Esophagus muscularis mucosa (tissue), 4 donors: ENCODE measurements around the gene PIK3CD. TPM values are rescaled to one million over a fixed set of nuclear protein-coding genes. Genes with fewer than 3 reads are reported as not detected.

Experiments
- DNase-seq: peaks from one replicate; pipeline ENCODE4 v3.0.0-alpha.2; 2017; ENCODE audit errors: extremely low spot score
- H3K27ac ChIP-seq, 4 donors: fragments of 200-600 bp; sonication (generic); replicated peaks in 1 of 4; 1 replicate in 3 of 4; 2 replicates in 1 of 4; pipeline ENCODE4 v1.5.1; 2016 to 2019; ENCODE audit warnings: mild to moderate bottlenecking in 1 of 4
- H3K27me3 ChIP-seq, 4 donors: fragments of 200-600 bp; sonication (generic); one replicate each; pipeline versions ENCODE4 v1.5.1 to v1.6.0; 2016 to 2019
- H3K36me3 ChIP-seq, 4 donors: fragments of 200-600 bp; sonication (generic); one replicate each; pipeline ENCODE4 v1.5.1; 2016 to 2019
- H3K4me1 ChIP-seq, 4 donors: fragments of 200-600 bp; sonication (generic); one replicate each; pipeline ENCODE4 v1.5.1; 2016 to 2019
- H3K4me3 ChIP-seq, 4 donors: fragments of 200-600 bp; sonication (generic); 1 replicate in 2 of 4; 2 replicates in 2 of 4; pipeline ENCODE4 v1.5.1; 2016 to 2019; ENCODE audit warnings: mild to moderate bottlenecking in 4 of 4, moderate library complexity in 1 of 4
- H3K9me3 ChIP-seq, 4 donors: fragments of 200-600 bp; sonication (generic); 1 replicate in 3 of 4; 2 replicates in 1 of 4; pipeline ENCODE4 v1.5.1; 2016 to 2019
- CTCF ChIP-seq, 3 experiments: fragments of 200-600 bp in 2 of 3; fragments of 450-650 bp in 1 of 3; sonication (generic) in 2 of 3; IDR thresholded peaks; one replicate each; pipeline ENCODE4 v1.5.1; 2017 to 2019; ENCODE audit warnings: antibody characterized with exemption in 3 of 3, mild to moderate bottlenecking in 2 of 3, moderate library complexity in 1 of 3
- EP300 ChIP-seq: sonication (generic); formaldehyde crosslinking; IDR thresholded peaks from one replicate; pipeline ENCODE4 v1.6.1; 2017; ENCODE audit warnings: antibody characterized with exemption
- POLR2A ChIP-seq: fragments of 450-650 bp; IDR thresholded peaks from one replicate; pipeline ENCODE4 v1.6.1; 2017; ENCODE audit warnings: antibody characterized with exemption, moderate library complexity, mild to moderate bottlenecking, low read depth
- POLR2AphosphoS5 ChIP-seq, 2 donors: sonication (generic); formaldehyde crosslinking; IDR thresholded peaks; one replicate each; pipeline ENCODE4 v1.6.1; 2017; ENCODE audit warnings: antibody characterized with exemption in 2 of 2
- WGBS: methylation state at CpG from one replicate; pipeline ENCODE4 v1.1.5; 2018; 5-methylcytosine and 5-hydroxymethylcytosine counted together
- intact Hi-C: fragments of 100-400 bp; cut with DNase I; formaldehyde crosslinking; loops from one replicate; pipeline ENCODE4 v1.15.1; 2023
- total RNA-seq, 4 donors: library from RNA; depleted of rRNA; stranded (reverse); fragments of >200 nt; gene quantifications; one replicate each; pipeline versions ENCODE4 v1.1.0 to v1.2.1, GENCODE V29; 2016

Gene PIK3CD
- total RNA-seq, 4 donors from 2014 or later = 7.9 to 30.4 (median 13.9) TPM

GRCh38 chr1:9634582-9634981 is 16.9 kb upstream of the PIK3CD start:
- Histone ChIP-seq H3K36me3 (no peaks in the 10 kb centered on the region), H3K27me3 (no peaks in the 10 kb centered on the region), H3K9me3 (no peaks in the 10 kb centered on the region), H3K27ac (no peak overlapping the region), H3K4me1 (no peaks in the 10 kb centered on the region), H3K4me3 (no peak overlapping the region)
- no peak for DNase-seq
- intact Hi-C loops = no loop called here
- 74% methylated on average over 2 of the region's 2 CpGs for WGBS
- TF ChIP-seq POLR2A (no peak), EP300 (no peak), POLR2AphosphoS5 (IDR thresholded peaks at IDR 0.05) (no peak), CTCF (IDR thresholded peaks at IDR 0.05) (no peak)

GRCh38 chr1:9639227-9639626 is 12.3 kb upstream of the PIK3CD start:
- DNase-seq = no peak
- H3K27me3 ChIP-seq = peaks cover 0 to 10% (median 0%) of the 10 kb centered on the region in 4 donors
- no peak overlapping the region for H3K4me3 ChIP-seq
- H3K27ac ChIP-seq = no peak overlapping the region
- no peak for TF ChIP-seq POLR2AphosphoS5 (IDR thresholded peaks at IDR 0.05)
- TF ChIP-seq EP300 = no peak
- TF ChIP-seq POLR2A = no peak
- TF ChIP-seq CTCF (IDR thresholded peaks at IDR 0.05) = no peak
- H3K4me1 ChIP-seq = no peaks in the 10 kb centered on the region
- H3K36me3 ChIP-seq = no peaks in the 10 kb centered on the region
- intact Hi-C loops = no loop called here
- WGBS = 76% methylated on average over 6 of the region's 6 CpGs
- H3K9me3 ChIP-seq = no peaks in the 10 kb centered on the region

GRCh38 chr1:9643351-9644256 is 7.9 kb upstream of the PIK3CD start:
- Histone ChIP-seq H3K4me3 (no peak overlapping the region), H3K36me3 (no peaks in the 10 kb centered on the region), H3K4me1 (peaks cover 0 to 3% (median 0%) of the 10 kb centered on the region in 4 donors), H3K27ac (peak overlapping the region in 1 of 4 donors; percentile 3), H3K27me3 (peaks cover 0 to 10% (median 0%) of the 10 kb centered on the region in 4 donors), H3K9me3 (no peaks in the 10 kb centered on the region)
- 66% methylated on average over 7 of the region's 8 CpGs for WGBS
- TF ChIP-seq CTCF (IDR thresholded peaks at IDR 0.05) = no peak
- no peak for TF ChIP-seq POLR2AphosphoS5 (IDR thresholded peaks at IDR 0.05)
- TF ChIP-seq EP300 = no peak
- intact Hi-C loops = no loop called here
- no peak for DNase-seq

GRCh38 chr1:9646037-9646436 is 5.5 kb upstream of the PIK3CD start:
- 89% methylated on average over 13 of the region's 13 CpGs for WGBS
- DNase-seq = no peak
- H3K4me3 ChIP-seq = no peak overlapping the region
- intact Hi-C loops = no loop called here
- H3K27me3 ChIP-seq = peaks cover 0 to 28% (median 1%) of the 10 kb centered on the region in 4 donors
- TF ChIP-seq CTCF (IDR thresholded peaks at IDR 0.05) (no peak), EP300 (no peak), POLR2A (no peak), POLR2AphosphoS5 (IDR thresholded peaks at IDR 0.05) (no peak)
- H3K27ac ChIP-seq = no peak overlapping the region
- peaks cover 0 to 5% (median under 1%) of the 10 kb centered on the region in 4 donors for H3K4me1 ChIP-seq
- H3K36me3 ChIP-seq = no peaks in the 10 kb centered on the region
- no peaks in the 10 kb centered on the region for H3K9me3 ChIP-seq
